OCI-LY1 (cell line): ENCODE results near the gene TRIM68.

ENCODE experiments used
- CTCF ChIP-seq: fragments of 200-600 bp; sonication (generic), shearing (Covaris generic); IDR thresholded peaks from 2 replicates; pipeline ENCODE4 v1.5.1; 2017; ENCODE audit warnings: mild to moderate bottlenecking, antibody characterized with exemption, low read length, moderate library complexity, mixed read lengths
- EZH2 ChIP-seq: fragments of 200-600 bp; sonication (generic), shearing (Covaris generic); IDR thresholded peaks from 2 replicates; pipeline ENCODE4 v1.8.0; 2017; ENCODE audit warnings: borderline replicate concordance, mixed run types, mild to moderate bottlenecking, antibody characterized with exemption, low read length, moderate library complexity, mixed read lengths

DNA sequence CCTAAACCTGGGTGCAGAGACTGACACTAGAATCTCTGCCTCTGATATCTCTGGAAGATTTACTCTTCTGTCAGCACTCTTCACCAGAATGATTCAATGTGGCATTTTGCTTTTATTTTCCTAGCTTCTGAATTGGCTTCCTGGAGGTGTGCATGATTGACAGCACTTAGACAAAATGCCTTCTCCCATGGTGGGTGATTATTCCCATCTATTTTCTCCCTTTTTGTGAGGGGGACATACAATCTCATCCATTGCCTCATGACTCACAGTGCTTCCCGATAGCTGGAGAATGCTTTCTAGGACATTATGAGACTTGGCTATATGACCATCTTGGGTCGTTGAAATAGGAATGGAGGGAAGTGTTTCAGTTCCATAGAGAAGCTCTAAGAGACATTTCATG, 4.0 kb upstream of the TRIM68 start:
- TF ChIP-seq CTCF: no peak
- TF ChIP-seq EZH2: no peak
